Choroid plexus epithelial cell (primary cell): ENCODE data around the gene SGSH.

Experiments
- DNase-seq: peaks from one replicate; pipeline ENCODE4 v3.0.0-alpha.2; 2010; ENCODE audit warnings: low read depth
- H3K4me3 ChIP-seq: 2 replicates; pipeline ENCODE4 v1.5.1; 2011; ENCODE audit warnings: low read depth, mild to moderate bottlenecking, control low read depth, low read length, moderate library complexity
- TF ChIP-seq, protein P1 (sequence below): conservative IDR thresholded peaks from 2 replicates; pipeline ENCODE4 v1.5.1; 2011; ENCODE audit warnings: low read depth, mild to moderate bottlenecking, control low read depth, inconsistent platforms, low read length, moderate library complexity

Gene SGSH

DNA sequence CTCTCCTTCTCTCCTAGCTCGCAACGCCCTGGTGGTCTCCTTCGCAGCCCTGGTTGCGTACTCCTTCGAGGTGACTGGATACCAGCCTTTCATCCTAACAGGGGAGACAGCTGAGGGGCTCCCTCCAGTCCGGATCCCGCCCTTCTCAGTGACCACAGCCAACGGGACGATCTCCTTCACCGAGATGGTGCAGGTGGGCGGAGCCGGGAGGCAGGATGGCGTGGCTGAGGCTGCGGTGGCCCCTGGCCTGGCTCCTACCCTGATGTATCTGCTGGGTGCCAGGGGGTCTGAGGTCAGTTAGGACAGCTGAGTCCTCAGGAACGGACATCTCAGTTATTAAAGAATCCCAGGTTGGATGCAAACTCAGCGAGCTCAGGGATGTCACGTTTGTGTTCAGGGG is 16.8 kb upstream of the SGSH start:
- no peak for DNase-seq
- H3K4me3 ChIP-seq = no peak overlapping the region
- TF ChIP-seq, protein P1, sequence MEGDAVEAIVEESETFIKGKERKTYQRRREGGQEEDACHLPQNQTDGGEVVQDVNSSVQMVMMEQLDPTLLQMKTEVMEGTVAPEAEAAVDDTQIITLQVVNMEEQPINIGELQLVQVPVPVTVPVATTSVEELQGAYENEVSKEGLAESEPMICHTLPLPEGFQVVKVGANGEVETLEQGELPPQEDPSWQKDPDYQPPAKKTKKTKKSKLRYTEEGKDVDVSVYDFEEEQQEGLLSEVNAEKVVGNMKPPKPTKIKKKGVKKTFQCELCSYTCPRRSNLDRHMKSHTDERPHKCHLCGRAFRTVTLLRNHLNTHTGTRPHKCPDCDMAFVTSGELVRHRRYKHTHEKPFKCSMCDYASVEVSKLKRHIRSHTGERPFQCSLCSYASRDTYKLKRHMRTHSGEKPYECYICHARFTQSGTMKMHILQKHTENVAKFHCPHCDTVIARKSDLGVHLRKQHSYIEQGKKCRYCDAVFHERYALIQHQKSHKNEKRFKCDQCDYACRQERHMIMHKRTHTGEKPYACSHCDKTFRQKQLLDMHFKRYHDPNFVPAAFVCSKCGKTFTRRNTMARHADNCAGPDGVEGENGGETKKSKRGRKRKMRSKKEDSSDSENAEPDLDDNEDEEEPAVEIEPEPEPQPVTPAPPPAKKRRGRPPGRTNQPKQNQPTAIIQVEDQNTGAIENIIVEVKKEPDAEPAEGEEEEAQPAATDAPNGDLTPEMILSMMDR = no peak

DNA sequence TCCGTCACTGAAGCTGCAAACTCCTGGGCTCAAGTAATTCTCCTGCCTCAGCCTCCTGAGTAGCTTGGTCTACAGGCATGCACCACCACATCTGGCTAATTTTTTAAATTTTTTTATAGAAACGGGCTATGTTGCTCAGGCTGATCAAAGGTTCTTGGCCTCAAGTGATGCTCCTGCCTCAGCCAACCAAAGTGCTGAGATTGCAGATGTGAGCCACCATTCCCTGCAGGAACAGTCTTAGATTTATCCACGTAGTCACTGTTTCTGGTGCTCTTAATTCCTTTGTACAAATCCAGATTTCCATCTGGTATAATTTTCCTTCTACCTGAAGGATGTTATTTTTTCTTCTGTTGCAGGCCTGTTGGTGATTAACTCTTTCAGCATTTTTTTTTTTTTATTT is 13.1 kb upstream of the SGSH start:
- TF ChIP-seq, protein P1 = no peak
- no peak for DNase-seq
- H3K4me3 ChIP-seq = no peak overlapping the region

DNA sequence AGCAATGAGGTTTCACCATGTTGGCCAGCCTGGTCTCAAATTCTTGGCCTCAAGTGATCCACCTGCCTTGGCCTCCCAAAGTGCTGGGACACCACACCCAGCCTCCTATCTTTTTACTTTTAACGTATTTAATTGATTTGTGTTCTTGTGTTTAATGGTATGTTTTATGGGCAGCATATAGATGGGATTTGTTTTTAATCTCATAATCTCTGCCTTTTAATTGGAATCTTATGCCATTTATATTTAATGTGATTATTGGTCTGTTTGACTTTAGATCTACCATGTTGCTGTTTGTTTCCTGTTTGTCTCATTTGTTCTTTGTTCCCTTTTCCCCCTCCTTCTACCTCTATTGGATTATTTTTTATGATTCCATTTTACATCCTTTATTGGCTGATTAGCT is 12.3 kb upstream of the SGSH start:
- TF ChIP-seq, protein P1 = no peak
- no peak overlapping the region for H3K4me3 ChIP-seq
- DNase-seq = no peak

DNA sequence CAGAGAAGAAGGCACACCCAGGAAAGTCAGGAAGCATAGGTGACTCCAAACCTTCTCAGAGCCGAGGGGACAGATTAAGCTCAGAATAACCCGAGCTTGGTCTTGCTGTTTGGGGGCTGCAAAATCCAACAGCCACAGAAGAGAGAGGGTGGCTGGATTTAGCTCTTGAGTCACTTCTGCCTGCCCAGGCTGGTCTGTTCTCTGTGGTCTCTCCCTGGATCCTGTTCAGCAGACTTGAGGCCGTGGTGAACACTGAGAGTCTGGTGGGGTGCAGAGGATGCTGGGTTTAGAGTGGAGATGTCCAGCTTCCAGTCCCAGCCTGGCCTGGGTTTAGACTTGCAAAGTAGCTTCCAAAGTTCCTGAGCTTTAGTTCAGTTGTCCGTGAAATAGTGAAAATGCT is 8.9 kb upstream of the SGSH start:
- DNase-seq = no peak
- TF ChIP-seq, protein P1 = no peak
- H3K4me3 ChIP-seq = no peak overlapping the region

DNA sequence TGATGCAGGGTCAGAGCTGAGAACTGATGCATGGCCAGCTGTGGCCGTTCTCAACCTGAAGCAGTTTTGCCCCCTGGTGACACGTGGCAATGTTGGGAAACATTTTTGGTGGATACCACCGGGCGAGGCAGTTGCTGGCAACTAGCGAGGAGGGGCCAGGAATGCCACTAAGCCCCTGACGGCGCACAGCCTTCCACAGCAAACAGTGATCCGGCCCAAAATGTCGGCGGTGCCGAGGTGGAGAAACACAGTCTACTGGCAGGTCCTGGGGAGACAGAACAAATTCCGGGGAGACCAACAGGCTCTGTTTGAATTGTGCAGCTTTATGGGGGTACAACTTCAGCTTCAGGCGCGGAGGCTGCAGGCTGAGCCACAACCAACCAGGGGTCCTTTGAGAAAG is 8.3 kb upstream of the SGSH start:
- no peak for DNase-seq
- H3K4me3 ChIP-seq = no peak overlapping the region
- TF ChIP-seq, protein P1 = no peak

DNA sequence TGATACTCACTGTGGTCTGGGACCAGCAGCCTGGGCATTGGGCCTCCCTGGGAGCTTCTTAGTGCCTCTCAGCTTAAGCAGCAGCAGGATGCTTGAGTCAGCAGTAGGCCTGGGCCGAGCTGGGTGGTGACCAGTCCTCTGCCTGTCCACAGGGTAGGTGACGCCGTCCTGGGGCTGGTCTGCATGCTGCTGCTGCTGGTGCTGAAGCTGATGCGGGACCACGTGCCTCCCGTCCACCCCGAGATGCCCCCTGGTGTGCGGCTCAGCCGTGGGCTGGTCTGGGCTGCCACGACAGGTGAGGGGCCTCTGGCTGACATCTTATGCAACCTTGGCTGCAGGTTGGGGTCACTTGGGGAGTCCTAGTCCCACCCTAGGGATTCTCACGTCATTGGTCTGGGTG is 7.5 kb upstream of the SGSH start:
- TF ChIP-seq, protein P1 = no peak
- H3K4me3 ChIP-seq = no peak overlapping the region
- DNase-seq = no peak

DNA sequence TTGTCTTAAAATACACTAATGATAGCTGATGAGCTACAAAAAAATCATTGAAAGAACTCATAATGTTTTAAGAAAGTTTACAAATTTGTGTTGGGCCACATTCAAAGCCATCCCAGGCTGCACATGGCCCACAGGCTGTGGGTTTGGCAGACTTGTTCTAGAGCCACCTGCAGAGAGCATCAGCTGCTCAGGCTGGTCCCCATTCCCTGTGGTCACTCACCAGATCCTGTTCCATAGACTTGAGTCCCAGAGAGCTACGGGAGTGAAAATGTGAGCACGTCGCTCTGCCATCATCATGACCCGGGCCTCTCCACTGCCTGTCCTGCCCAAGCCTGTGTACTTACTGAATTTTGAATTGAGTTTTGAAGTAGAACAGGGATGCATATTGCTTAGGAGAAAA is 7.0 kb upstream of the SGSH start:
- no peak for DNase-seq
- no peak overlapping the region for H3K4me3 ChIP-seq
- TF ChIP-seq, protein P1 = no peak
